ENCODE measurements around the gene NAPA. TPM values are rescaled to one million over a fixed set of nuclear protein-coding genes. Genes with fewer than 3 reads are reported as not detected.
A peak's percentile ranks its signal among the peaks of the same experiment; 100 is the strongest.

NAPA gene
- total RNA-seq, 3 donors from 2014 or later, result 109 to 145 (median 124) TPM

DNA sequence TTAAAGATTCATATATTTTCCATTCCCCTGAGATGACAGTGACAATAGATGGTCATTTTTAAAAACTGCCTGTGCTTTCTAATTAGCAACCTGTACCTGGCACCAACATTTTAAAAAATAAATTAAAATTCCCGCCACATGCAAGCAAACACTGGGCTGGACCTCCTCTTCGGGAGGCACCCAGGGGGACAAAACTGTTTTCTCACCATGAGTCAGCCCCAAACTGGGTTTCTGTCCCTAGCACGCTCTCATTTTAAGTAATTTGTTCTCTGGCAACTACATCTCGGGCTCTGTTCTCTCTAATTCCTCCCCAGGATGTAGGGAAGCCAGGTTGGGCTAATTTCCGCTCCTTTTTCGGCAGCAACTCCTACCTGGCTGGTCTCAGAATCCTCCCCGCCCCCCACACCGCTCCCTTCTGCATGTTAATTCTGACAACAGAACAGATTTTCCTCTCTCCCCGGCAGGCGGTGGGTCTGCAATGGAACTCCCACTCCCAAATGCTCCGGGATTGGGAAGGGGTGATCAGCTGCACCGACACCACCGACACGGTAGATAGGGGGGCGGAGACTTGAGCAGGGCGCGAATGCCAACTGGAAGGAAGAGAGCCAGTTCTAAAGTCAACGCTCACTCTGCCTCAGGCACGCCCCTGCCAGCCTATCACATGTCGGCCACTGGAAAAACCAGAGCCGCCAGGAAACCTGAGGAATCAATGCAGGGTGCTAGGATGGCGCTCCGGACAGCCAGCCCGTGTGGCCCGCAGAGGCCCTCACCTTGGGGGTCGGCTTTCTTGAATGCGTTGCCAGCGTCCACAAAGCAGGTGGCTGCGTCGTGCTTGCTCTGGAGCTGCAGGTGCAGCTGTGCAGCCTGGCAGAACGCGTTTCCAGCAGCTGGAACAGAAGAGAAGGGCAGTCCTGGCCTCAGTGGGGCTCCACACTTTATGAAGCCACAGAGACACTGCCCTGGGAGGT, 14.7 kb downstream of the NAPA start:
- no peak for ATAC-seq
- TF ChIP-seq CTCF (IDR thresholded peaks at IDR 0.05), result no peak
- Histone ChIP-seq H3K4me3 (no peak overlapping the region), H3K4me1 (ENCODE audit: low read depth) (no peaks in the 10 kb centered on the region), H3K9me3 (no peaks in the 10 kb centered on the region), H3K36me3 (ENCODE audit: low read depth) (peaks cover 3% of the 10 kb centered on the region)
- DNase-seq, result no peak
- intact Hi-C loops (cut with DNase I, micrococcal nuclease), result no loop called here

DNA sequence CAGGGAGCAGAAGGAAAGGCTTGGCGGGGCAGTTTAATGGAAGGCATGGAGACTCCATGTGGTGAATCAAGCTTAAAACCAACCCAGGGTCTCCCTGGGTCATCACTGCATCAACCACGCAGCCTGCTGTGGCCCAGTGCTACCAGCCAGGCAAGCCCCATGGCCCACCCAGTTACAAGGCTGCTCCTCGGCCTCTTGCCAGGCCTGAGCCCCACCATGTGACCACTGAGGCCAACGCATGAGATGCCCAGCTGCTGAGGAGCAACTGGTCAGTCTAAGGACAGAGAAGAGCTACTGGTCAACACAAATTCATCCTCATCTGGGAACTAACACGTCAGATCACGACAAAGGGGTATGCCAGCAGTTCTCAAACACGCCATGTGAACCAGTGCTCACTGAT, 15.5 kb downstream of the NAPA start:
- H3K36me3 ChIP-seq (ENCODE audit: low read depth), result peaks cover 3% of the 10 kb centered on the region
- intact Hi-C loops (cut with DNase I, micrococcal nuclease), result no loop called here
- no peak for TF ChIP-seq CTCF (IDR thresholded peaks at IDR 0.05)
- DNase-seq, result no peak
- H3K9me3 ChIP-seq, result no peaks in the 10 kb centered on the region
- no peak overlapping the region for H3K4me3 ChIP-seq
- no peaks in the 10 kb centered on the region for H3K4me1 ChIP-seq (ENCODE audit: low read depth)
- no peak for ATAC-seq

- peak in 1 of 3 donors; percentile 24 for DNase-seq
- intact Hi-C loops (cut with DNase I, micrococcal nuclease), result no loop called here
- no peak for ATAC-seq
- H3K4me3 ChIP-seq, result no peak overlapping the region
- H3K36me3 ChIP-seq (ENCODE audit: low read depth), result peaks cover 3% of the 10 kb centered on the region
- H3K4me1 ChIP-seq (ENCODE audit: low read depth), result no peaks in the 10 kb centered on the region
- TF ChIP-seq CTCF (IDR thresholded peaks at IDR 0.05), result no peak
- no peaks in the 10 kb centered on the region for H3K9me3 ChIP-seq
Measured at GRCh38 chr19:47498561-47498960, 16.3 kb downstream of the NAPA start.

- H3K4me3 ChIP-seq, result no peak overlapping the region
- peaks cover 3% of the 10 kb centered on the region for H3K36me3 ChIP-seq (ENCODE audit: low read depth)
- H3K4me1 ChIP-seq (ENCODE audit: low read depth), result no peaks in the 10 kb centered on the region
- ATAC-seq (no peak), DNase-seq (peak in 1 of 3 donors; percentile 34)
- TF ChIP-seq CTCF (IDR thresholded peaks at IDR 0.05), result no peak
- H3K9me3 ChIP-seq, result no peaks in the 10 kb centered on the region
- intact Hi-C loops (cut with DNase I, micrococcal nuclease), result no loop called here
Measured at GRCh38 chr19:47497821-47498520, 16.9 kb downstream of the NAPA start.

GRCh38 chr19:47497050-47497766, 17.7 kb downstream of the NAPA start:
- Histone ChIP-seq H3K9me3 (no peaks in the 10 kb centered on the region), H3K36me3 (ENCODE audit: low read depth) (peaks cover 3% of the 10 kb centered on the region), H3K4me3 (no peak overlapping the region), H3K4me1 (ENCODE audit: low read depth) (no peaks in the 10 kb centered on the region)
- peak in 1 of 3 donors; percentile 41 for DNase-seq
- ATAC-seq, result peak; percentile 8
- intact Hi-C loops (cut with DNase I, micrococcal nuclease), result no loop called here
- no peak for TF ChIP-seq CTCF (IDR thresholded peaks at IDR 0.05)

Measured in mucosa of descending colon (tissue), 3 donors.